GM21619 (cell line): Measurements from ENCODE around the gene BCAT1.
"Not testable (repeated sequence)": the region's sequence is repeated elsewhere in the genome, so short reads cannot be mapped to it uniquely, and the experiment has no call there.

ENCODE experiments used
- ATAC-seq: cut with Tn5 transposase; IDR thresholded peaks from one replicate; pipeline ENCODE4 v1.9.1; 2021; ENCODE audit not compliant: unreplicated experiment

BCAT1 gene

DNA sequence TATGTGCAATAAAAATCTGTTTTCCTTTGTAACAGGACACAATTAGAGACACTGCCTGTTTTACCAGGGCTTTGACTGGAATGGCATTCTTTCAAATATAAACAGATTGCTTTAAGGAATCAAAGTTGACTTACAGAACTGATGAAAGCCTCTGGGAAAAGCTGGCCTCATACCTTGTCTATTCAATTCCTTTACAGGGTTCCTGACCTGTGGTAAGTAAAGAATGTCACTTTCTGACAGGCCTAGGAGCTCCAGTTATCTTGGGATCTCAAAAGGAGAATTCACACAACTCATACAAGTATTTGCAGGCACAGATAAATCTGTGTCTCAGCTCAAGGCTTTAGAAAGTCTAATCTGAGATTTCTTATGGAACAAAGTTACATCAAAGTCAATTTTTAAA is 88.4 kb downstream of the BCAT1 start:
- ATAC-seq = no peak

- no peak for ATAC-seq
Measured at GRCh38 chr12:24856541-24856940, 92.4 kb downstream of the BCAT1 start.

- ATAC-seq = no peak
Measured at GRCh38 chr12:24854908-24855307, 94.0 kb downstream of the BCAT1 start.

DNA sequence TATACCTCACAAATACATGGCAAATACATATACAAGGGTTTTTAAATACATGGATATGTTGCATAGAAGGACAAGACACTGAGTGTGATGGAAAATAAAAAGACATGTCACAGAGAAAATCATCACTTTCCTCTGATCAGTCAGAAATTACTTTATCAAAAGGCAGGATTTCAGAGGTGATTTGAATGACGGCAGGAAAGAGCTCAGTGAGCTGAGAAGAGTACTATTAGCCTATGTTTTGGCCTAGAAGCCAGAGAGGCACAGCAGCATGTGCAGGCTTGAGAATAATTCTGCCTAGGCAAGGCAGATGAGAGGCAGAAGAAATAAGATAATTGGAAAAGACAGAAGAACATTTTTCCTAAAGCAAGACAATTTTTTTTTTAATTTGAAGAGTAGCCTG is 94.9 kb downstream of the BCAT1 start:
- ATAC-seq = no peak

GRCh38 chr12:24853588-24853987 is 95.3 kb downstream of the BCAT1 start:
- ATAC-seq = no peak

DNA sequence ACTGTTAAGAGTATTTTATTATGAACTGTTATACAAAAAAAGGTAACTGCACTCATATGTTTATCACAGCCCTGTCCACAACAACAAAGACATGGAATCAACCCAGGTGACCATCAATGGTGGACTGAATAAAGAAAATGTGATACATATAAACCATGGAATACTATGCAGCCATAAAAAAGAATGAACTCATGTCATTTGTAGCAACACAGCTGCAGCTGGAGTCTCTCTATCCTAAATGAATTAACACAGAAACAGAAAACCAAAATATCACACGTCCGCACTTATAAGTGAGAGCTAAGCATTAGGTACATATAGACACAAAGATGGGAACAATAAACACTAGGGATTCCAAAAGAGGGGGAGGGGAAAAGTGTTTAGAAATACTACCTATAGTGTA is 95.8 kb downstream of the BCAT1 start:
- no peak for ATAC-seq

GRCh38 chr12:24852420-24852819 is 96.5 kb downstream of the BCAT1 start:
- no peak for ATAC-seq

DNA sequence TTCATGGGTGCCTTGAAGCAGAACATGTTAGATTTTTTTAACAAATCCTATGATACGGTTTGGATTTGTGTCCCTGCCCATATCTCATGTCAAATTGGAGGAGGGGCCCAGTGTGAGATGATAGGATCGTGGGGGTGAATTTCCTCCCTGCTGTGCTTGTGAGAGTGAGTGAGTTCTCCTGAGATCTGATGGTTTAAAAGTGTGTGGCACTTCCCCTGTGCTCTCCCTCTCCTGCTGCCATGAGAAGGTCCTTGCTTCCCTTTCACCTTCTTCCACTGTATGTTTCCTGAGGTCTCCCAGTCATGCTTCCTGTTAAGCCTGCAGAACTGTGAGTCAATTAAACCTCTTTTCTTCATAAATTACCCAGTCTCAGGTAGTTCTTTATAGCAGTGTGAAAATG is 97.0 kb downstream of the BCAT1 start:
- ATAC-seq = not testable (repeated sequence)

DNA sequence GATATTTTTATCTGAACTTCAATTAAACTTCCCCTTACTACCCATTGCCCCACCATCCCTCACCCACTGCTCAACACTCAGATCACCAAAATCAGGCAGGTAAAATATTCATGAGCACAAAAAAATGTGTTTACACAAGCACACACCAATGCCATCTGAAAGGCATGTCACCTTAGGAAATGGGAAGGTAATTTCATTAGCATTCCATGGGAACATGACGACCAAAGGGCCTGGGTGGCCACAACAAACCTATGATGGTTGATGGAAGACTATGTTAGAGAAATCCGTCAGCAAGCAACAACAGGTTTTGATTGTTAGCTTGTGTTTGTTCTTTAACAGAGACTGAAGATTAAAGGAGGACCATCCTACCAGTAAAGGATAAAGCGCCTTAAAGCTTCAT is 97.6 kb downstream of the BCAT1 start:
- no peak for ATAC-seq

DNA sequence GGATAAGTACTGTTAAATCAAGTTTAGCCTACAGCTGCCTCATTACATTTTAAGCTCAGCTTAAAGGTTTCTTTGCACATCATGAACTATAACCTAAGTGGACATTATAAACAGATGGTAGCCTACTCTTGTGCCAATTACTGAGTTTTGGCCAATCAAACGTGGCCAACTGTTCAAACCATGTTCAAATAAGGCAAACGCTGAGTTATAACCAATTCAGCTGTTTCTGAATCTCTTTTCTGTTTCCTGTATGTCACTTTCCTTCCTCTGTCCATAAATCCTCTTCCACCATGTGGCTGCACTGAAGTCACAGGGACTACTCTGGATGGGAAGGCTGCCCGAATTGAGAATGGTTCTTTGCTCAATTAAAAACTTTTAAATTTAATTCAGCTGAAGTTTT is 98.4 kb downstream of the BCAT1 start:
- ATAC-seq = no peak

DNA sequence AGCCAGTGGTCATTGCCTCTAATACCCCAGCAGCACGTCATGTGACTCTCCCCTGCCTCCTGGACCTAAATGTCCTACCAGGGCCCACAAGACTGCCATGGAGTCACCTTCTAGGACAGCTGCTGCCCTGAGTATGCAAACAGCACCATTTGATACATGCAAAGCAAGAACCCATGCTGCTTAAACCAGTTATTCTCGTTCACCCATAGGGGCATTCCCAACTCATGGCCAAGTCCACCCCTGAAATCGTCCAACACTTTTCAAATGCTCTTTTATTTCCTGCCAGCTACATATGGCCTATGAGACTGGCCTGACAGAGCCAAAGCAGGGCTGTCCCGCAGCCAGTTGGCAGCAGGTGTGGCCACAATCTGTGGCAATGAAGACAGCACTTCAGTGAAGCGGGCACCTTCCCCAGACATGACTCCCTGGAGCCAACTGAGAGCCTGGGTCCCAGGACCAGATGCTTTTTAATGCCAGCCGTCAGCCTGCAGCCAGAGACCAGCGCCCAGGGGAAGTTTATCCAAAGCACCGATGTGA is 99.9 kb downstream of the BCAT1 start:
- no peak for ATAC-seq

GRCh38 chr12:24846689-24847088 is 102.2 kb downstream of the BCAT1 start:
- ATAC-seq = no peak

DNA sequence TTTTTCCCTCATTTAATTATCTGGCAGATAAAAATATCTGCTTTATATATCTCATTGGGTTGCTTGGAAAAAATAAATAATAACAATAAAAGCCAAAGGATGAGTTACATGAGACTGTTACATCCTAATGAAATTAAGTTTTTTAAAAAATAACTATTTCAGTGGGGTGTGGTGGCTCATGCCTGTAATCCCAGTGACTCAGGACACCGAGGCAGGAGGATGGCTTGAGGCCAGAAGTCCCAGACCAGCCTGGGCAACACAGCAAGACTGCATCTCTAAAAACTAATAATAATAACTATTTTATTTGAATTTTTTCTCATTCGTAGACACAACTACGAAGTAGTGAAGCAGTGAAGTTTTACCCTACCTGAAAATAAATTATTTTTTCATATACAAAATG is 103.3 kb downstream of the BCAT1 start:
- ATAC-seq = no peak

GRCh38 chr12:24840046-24840800 is 108.7 kb downstream of the BCAT1 start:
- ATAC-seq = no peak

DNA sequence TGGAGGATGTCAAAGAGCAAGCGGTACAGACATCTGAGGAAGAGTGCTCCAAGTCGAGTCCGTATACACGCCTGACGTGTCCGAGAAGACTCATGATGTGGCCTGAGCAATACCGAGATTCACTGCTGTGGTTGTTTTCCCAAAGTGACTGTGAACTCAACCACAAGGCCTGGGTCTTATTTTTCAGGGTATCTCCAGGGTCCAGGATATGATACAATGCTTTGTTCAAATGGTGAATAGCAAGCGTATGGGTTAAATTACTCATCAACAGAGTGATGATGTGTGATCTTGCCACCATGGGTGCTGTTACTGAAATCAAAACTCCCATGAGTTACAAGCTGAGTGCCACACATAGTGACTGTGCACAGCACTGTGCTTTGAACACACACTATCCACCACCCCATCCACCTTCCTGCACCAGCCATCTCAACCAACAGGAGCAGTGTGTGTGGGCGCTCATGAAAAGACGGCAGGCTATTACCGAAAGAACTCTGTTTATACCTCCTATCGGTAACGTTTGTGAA is 109.6 kb downstream of the BCAT1 start:
- peak; percentile 88 for ATAC-seq

GRCh38 chr12:24838531-24838950 is 110.4 kb downstream of the BCAT1 start:
- ATAC-seq = peak; percentile 51

GRCh38 chr12:24835377-24835776 is 113.5 kb downstream of the BCAT1 start:
- ATAC-seq = no peak

DNA sequence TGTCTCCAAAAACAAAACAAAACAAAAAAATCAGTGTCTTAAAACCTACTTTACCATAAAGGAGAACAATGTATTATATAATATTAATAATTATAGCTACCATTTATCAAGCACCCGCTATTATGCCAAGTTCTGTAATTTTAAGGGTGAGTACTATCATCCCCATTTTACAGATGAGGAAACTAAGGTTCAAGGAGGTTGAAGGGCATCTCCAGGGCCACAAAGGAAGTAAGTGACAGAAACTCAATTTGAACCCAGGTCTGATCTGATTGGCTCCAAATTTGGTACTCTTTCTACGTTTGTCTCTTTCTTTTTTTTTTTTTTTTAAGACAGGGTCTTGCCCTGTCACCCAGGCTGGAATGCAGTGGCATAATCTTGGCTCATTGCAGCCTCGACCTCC is 115.4 kb downstream of the BCAT1 start:
- ATAC-seq = no peak

- no peak for ATAC-seq
Measured at GRCh38 chr12:24823808-24824515, 124.9 kb downstream of the BCAT1 start.

DNA sequence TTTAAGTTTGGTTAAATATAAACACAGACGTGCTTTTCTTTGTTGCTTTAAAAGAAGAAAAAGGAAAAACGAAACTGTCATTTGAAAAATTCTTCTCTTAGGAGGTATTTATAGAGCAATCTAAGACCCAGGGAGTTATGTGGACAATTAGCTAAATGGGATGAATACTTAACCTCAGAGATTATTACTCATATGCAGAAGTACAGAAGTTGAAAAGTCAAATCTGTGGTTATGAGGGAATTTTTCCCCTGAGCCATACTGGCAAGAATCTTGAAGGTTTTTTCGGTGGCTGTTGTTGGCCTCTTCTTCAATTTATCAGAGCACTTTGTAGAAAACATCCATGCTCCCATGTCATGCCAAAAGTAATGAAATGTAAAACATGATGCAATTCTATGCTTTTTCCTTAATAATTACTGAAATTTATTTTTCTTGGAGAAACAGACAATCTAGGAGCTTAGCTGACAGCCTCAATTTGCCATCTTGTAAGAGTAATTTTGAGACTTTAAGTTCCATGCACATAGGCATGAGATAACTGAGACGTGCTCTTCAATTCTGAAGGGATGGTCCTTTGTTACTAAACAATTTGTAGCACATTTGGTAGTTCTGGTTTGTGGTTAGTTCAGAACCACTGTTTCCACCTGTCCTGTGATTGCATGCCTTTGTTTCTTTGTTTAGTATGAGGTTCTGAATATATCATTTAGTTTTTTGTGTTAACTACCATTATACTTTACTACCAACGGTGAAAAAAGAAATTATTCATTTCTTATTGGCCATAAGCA is 126.6 kb downstream of the BCAT1 start:
- ATAC-seq = peak; percentile 78

- ATAC-seq = peak; percentile 45
Measured at GRCh38 chr12:24821691-24822090, 127.2 kb downstream of the BCAT1 start.
